HL-60/S4 treated with retinoic acid at 250 ng/mL for 4 days and 3 days (cell line): Measurements from ENCODE around the gene OPRM1.
"Not testable (repeated sequence)": the region's sequence is repeated elsewhere in the genome, so short reads cannot be mapped to it uniquely, and the experiment has no call there.

Source experiments
- in situ Hi-C: fragments of 300-500 bp; cut with MboI; formaldehyde crosslinking; loops from 2 replicates; pipeline ENCODE4 v1.7.0; 2022; ENCODE audit warnings: low sequenced_read_pairs

OPRM1 gene

GRCh38 chr6:154234019-154234772 is 195.2 kb downstream of the OPRM1 start:
- in situ Hi-C loops, result no loop called here

DNA sequence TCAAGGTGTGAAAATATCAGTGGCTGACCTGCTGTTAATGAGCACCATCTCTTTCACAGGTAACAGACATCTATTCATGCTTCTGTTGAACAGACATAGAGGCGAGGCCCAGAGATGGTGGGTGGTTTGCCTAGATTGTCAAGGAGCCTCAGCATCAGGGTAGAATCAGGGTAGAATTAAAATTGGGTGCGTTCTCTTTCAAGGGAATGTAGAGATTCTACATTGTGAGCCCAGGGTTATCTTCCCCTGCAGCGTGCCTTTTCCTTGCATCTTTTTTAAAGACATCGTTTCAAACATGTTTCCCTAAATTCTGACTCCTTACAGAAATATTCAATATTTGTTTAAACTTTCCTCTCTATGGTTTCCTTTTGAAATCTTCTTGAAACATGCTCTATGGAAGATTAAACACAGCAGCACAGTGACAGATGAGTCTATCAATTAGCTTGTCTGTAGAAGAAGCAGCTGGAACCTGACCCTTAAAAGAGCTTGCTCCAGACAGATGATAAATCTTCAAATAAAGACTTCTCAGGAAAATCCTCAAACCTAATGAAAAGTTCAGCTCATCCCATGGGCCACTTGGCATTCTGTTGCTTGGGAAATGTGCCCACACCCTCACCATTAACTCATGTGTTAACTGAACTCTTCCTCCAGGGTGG is 197.7 kb downstream of the OPRM1 start:
- in situ Hi-C loops, result no loop called here

DNA sequence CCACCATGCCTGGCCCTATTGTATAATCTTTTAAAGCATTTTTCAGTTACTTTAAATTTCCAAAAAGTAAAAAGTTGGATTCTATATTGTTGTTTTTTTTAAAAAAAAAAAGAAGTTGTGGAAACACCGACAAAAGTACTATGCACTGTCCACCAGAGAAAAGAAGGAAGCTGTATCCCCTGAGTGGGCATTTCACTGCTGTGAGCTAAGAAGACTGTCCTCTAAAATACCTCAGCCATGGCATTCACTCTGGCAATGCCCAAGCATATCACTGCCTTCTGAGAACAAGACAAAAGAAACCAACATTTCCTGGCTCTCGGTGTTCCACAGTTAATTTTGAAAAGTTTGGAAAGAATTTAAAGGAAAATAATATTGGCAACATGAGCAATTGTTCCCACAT is 199.8 kb downstream of the OPRM1 start:
- in situ Hi-C loops, result no loop called here

DNA sequence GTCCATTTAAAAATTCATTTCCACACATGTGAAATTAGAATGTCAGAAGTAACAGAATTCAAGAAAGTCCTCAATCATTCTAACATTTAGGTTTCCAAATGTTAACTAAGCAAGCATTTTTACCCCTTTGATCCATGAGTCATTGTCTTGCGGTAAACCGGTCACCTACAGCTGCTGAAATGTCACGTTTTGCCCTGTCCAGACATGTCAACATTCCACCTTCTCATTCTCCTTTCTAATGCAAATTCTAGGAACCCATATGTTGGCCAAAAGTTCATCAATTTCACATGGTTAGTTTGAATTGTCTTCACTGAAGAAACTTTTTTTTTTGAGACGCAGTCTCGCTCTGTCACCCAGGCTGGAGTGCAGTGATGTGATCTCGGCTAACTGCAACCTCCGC is 200.4 kb downstream of the OPRM1 start:
- in situ Hi-C loops, result no loop called here

DNA sequence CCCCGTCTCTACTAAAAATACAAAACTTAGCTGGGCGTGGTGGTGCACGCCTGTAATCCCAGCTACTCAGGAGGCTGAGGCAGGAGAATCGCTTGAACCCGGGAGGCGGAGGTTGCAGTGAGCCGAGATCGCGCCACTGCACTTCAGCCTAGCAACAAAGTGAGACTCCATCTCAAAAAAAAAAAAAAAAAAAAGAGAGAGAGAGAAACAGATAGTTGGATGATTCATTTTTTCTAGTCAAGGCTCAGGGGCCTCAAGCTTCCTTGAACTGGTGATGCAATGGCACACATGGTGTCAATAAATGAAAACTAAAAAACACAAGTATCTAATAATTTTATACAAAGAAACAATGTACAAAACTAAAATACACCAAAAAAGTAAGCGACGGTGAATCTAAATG is 202.0 kb downstream of the OPRM1 start:
- in situ Hi-C loops, result not testable (repeated sequence)

GRCh38 chr6:154241581-154241980 is 202.5 kb downstream of the OPRM1 start:
- in situ Hi-C loops, result no loop called here

GRCh38 chr6:154242617-154243357 is 203.7 kb downstream of the OPRM1 start:
- in situ Hi-C loops, result no loop called here

- in situ Hi-C loops, result no loop called here
These were observed 205.0 kb downstream of the OPRM1 start for GRCh38 chr6:154243793-154244750.

DNA sequence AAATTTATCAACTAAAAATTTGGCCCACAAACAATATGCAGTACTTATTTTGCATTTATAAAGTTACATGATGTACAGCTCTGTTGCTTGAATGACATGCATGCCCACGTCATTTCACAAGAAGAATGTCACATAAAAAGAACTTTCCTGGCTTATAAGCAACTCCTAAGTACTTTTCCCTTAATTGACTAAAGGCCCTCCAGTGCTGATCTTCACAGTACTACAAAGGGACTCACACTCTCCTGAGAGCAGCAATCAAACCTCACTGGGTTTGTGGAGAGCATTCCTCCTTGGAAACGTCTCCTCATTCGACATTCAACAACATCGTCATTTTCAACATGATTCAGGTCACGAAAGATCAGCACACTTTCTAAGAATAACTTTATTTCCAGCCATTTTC is 206.5 kb downstream of the OPRM1 start:
- in situ Hi-C loops, result no loop called here

DNA sequence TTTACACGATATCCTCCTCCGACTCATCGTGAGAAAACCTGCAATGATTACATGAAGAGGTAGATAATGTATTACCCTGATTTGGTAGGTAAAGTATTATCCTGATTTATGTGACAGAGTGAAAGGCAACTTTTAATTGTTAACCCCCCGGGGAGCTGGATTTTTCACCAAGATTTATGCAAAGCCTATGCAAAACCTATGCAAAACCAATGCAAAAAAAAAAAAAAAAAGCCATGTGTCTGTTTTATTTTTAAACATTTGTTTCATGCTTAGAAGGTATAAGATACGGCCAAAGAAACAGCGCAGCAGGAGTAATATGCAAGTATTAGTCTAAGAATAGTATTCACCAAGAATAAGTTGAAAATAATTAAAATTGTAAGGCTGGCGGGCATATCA is 207.7 kb downstream of the OPRM1 start:
- in situ Hi-C loops, result no loop called here

GRCh38 chr6:154247119-154247861 is 208.2 kb downstream of the OPRM1 start:
- in situ Hi-C loops, result no loop called here

GRCh38 chr6:154249499-154250298 is 210.7 kb downstream of the OPRM1 start:
- in situ Hi-C loops, result no loop called here

- in situ Hi-C loops, result no loop called here
These were observed 212.1 kb downstream of the OPRM1 start for GRCh38 chr6:154251116-154251515.

DNA sequence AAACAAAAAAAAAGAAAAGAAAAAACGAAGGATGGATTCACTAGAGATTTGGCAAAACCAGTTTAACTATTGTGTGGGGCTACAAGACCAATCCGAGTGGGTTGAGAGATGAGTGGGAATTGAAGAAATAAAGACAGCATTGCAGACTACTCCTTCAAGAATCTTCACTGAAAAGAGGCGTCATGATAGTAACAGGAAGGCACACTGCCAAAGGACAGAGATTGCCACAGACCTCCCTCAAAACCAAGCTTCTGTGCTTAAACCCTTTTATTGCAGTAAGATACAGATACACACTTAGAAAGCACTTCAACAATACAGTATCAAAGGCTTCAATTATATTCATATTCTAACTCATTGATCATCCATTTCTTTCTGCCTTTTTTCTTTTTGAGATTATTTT is 213.6 kb downstream of the OPRM1 start:
- in situ Hi-C loops, result no loop called here

DNA sequence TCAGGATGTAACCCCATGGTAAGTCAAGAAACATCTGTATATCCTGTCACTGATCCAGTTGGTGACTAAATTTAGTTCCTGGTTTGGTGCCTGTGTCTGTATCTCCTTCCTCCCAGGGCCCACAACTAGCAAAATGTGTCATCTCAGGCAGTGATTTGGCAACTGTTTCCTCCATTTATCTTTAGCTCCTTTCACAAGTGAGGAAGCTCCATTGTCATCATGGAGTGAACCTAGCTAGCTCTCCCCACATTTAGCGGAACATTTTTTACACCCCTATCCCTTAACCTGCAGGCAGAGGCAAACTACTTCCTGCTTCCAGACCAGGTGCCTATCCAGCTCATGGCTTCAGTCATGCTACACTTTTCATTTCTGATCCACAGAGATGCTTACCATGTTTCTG is 218.0 kb downstream of the OPRM1 start:
- in situ Hi-C loops, result no loop called here

DNA sequence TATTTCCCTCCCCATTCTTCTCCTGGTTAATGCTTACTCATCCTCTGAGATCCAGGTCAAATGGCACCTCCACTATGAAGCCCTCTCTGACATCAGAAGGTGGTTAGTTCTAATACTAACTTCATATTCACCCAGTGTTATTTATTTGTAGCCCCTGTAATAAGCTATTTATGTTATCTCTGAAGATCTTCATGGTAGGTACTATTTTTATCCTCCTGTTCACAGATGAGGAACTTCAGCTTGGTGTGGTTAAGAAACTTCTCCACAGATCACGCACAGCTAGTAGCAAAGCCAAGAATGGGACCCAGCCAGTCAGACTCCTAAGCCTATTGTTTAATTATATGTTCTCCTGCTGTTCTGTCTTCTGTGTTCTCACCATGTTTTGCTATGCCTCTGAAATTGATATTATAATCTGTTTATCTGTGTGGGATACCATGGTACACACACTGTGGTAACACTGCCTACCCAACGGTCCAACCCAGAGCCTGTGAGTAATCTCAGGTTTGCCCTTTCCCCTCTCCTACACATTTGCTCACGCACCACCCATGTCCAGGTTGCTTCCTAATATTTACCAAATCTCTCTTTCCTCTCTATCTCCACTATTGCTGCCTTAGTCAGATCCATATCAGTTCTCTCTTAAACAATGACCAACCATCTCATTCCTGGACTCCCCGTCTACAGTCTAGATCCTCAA is 219.2 kb downstream of the OPRM1 start:
- in situ Hi-C loops, result no loop called here

DNA sequence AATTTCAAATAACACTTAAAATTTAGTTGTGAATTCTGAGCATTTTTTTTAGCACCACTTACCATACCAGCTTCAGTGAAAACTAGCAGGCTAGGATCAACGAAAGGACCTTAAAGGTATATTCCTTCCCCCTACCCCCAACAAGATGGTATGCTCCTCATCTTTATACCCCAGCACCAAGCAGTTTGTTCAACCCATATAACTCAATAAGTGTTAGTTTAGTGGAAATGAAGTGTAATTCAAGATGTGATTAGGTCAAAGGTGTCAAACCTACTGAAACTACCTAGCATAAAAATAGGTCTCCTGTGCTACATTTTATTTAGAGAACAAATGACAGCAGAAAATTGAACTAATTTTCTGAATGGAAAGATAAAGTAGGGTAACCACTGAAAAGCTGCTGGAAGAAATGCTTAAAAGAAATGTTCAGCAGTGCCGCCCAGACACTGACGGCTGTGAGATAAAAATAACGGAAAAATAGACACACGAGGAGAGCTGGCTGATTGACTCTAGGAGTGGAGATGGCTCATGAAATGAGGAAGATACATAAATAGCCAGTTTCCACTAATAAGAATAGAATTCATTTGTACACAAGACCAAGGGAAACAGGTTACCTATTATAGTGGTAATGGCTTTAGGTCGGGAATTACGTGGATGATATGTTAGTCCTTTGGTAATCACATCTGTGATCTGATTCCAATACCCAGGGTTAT is 222.8 kb downstream of the OPRM1 start:
- in situ Hi-C loops, result no loop called here

DNA sequence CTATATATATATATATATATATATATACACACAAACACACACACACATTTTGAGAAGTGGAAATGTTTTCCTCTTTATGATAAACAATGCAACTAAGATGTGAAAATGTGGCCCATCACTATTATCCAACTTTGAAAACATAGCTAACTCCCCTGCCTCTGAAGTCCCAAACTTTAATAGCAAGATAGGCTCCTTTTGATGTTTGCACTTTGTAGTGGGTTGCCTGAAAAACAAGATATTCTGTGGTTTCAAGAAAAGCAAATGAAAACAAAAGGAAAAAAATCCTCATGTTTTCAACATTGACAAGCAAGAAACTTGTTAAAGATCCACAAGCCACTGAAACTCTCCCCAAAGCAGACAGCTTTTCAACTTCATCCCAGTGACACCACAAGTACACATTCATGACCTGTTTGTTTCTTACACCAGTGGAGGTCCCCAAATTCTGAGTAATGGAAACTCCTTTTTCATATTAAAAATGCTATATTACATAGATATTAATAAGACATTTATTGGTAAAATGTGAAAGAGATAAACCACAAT is 227.6 kb downstream of the OPRM1 start:
- in situ Hi-C loops, result no loop called here
